HPDE6-E6E7 (cell line): ENCODE measurements around the gene CDK8.
"Not testable (repeated sequence)": the region's sequence is repeated elsewhere in the genome, so short reads cannot be mapped to it uniquely, and the experiment has no call there.

Experiments used
- DNase-seq: peaks from one replicate; pipeline ENCODE4 v3.0.0; 2011; ENCODE audit warnings: missing footprints; ENCODE audit errors: extremely low spot score

Gene CDK8

GRCh38 chr13:26312019-26312418 lies 58.1 kb downstream of the CDK8 start:
- DNase-seq = not testable (repeated sequence)

- DNase-seq = not testable (repeated sequence)
Measured at GRCh38 chr13:26316095-26316494, 62.2 kb downstream of the CDK8 start.

- no peak for DNase-seq
Measured at GRCh38 chr13:26320766-26321165, 66.8 kb downstream of the CDK8 start.

- no peak for DNase-seq
Measured at GRCh38 chr13:26323127-26323526, 69.2 kb downstream of the CDK8 start.

GRCh38 chr13:26323764-26324163 lies 69.8 kb downstream of the CDK8 start:
- DNase-seq = no peak

GRCh38 chr13:26324294-26324693 lies 70.4 kb downstream of the CDK8 start:
- DNase-seq = no peak

- no peak for DNase-seq
Measured at GRCh38 chr13:26324867-26325266, 70.9 kb downstream of the CDK8 start.

GRCh38 chr13:26325876-26326275 lies 71.9 kb downstream of the CDK8 start:
- no peak for DNase-seq

GRCh38 chr13:26326562-26326961 lies 72.6 kb downstream of the CDK8 start:
- DNase-seq = no peak

- no peak for DNase-seq
Measured at GRCh38 chr13:26327940-26328725, 74.2 kb downstream of the CDK8 start.

- DNase-seq = no peak
Measured at GRCh38 chr13:26335158-26335557, 81.2 kb downstream of the CDK8 start.

- DNase-seq = no peak
Measured at GRCh38 chr13:26340807-26341206, 86.9 kb downstream of the CDK8 start.

GRCh38 chr13:26342898-26343297 lies 89.0 kb downstream of the CDK8 start:
- DNase-seq = no peak

- DNase-seq = no peak
Measured at GRCh38 chr13:26343816-26344215, 89.9 kb downstream of the CDK8 start.

GRCh38 chr13:26344980-26345379 lies 91.1 kb downstream of the CDK8 start:
- DNase-seq = no peak

- no peak for DNase-seq
Measured at GRCh38 chr13:26348966-26349365, 95.0 kb downstream of the CDK8 start.

GRCh38 chr13:26362261-26362660 lies 108.3 kb downstream of the CDK8 start:
- no peak for DNase-seq

- DNase-seq = no peak
Measured at GRCh38 chr13:26370553-26370952, 116.6 kb downstream of the CDK8 start.

- no peak for DNase-seq
Measured at GRCh38 chr13:26372747-26373146, 118.8 kb downstream of the CDK8 start.

- DNase-seq = no peak
Measured at GRCh38 chr13:26376430-26376829, 122.5 kb downstream of the CDK8 start.

GRCh38 chr13:26377038-26377437 lies 123.1 kb downstream of the CDK8 start:
- no peak for DNase-seq

- DNase-seq = no peak
Measured at GRCh38 chr13:26378116-26378515, 124.2 kb downstream of the CDK8 start.

- DNase-seq = no peak
Measured at GRCh38 chr13:26379831-26380230, 125.9 kb downstream of the CDK8 start.

- no peak for DNase-seq
Measured at GRCh38 chr13:26380930-26381329, 127.0 kb downstream of the CDK8 start.
